NCI-H1930 (cell line): ENCODE results near the gene SKAP1.
"Not testable (repeated sequence)": the region's sequence is repeated elsewhere in the genome, so short reads cannot be mapped to it uniquely, and the experiment has no call there.

Experiments
- DNase-seq, 2 experiments: peaks; one replicate each; lab custom pipeline; 2025; lab: John Stamatoyannopoulos, UW

The SKAP1 gene

GRCh38 chr17:48285614-48286013 lies 144.4 kb downstream of the SKAP1 start:
- no peak for DNase-seq

GRCh38 chr17:48283907-48284306 lies 146.1 kb downstream of the SKAP1 start:
- DNase-seq = no peak

DNA sequence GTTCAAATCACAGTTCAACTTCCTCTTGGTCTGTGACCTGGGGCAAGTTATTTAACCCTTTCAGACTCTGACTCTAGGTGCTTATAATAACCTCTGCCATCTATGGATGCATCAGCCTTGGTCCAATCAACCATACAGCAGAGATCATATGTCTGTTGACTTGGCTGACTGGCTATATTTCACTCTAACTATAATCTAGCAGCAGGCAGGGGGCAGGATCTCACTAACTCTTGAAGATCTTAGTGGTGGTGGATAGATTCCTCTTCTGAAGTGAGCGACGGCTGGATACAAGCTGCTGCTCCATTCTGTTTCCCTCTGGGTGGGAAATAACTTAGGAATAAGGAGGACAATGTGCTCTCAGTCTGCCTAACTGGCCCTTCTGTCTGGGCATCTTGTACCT lies 146.6 kb downstream of the SKAP1 start:
- no peak for DNase-seq

DNA sequence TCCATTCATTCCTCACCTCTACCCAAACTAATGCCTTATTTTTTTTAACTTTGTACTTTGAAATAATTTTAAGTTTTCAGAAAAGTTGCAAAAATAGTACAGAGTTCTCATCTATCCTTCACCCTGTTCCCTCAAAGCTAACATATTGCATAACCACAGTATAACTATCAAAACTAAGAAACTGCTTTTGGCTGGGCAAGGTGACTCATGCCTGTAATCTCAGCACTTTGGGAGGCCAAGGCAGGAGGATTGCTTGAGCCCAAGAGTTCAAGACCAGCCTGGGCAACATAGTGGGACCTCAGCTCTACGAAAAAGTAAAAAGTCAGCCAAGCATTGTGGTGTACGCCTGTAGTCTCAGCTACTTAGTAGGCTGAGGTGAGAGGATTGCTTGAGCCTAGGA lies 147.7 kb downstream of the SKAP1 start:
- DNase-seq = no peak

GRCh38 chr17:48278760-48279491 lies 151.1 kb downstream of the SKAP1 start:
- DNase-seq = no peak

- no peak for DNase-seq
Measured at GRCh38 chr17:48276776-48277175, 153.2 kb downstream of the SKAP1 start.

DNA sequence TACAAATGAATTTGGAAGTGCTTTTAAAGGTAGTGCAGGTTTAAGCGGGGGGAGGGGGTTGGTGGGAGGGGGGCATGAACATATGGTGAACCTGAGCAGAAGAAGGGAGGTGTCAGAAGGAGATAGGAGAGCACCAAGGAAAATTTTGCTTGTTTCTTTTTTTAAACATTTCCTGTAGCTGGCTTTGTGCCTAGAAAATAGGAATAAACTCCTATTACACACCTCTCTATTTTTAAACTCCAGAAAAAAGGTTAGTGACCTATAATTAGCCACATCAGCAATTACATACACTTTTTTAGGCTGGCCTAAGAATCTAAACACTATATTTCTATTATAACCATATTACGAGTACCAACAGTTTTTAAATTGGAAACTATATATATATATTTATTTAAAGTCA lies 159.1 kb downstream of the SKAP1 start:
- no peak for DNase-seq

DNA sequence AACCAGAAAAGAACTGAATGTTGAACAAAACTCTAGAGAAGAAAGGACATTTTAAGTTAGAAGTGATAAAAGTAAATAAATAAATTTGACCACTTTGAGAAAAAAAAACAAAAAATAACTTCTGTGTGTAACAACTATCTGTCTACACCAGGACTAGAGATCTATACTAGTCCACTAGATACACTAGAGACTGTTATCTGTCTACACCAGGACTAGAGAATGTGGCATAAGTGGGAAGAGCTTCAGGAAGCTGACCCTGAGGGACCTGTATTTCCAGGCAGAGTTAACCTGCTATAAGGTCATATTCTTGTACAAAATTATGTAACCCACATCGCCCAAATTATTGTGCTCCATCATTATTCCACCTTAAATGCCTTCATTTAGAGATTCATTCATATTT lies 160.8 kb downstream of the SKAP1 start:
- no peak for DNase-seq

DNA sequence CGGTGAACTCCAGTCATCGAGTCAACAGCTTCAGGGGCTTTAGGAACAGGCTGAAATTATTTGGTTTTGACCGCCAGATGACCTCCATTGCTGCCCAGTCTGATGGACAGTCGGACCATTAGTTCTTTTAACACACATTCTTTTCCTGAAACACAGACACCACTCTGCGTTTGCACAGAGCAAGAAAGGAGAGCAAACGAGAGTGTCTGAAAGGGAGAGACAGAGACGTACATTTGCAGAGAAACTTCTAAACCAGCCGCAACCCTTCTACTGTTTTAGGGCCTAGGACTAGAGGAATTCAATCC lies 166.3 kb downstream of the SKAP1 start:
- peak in 1 of 2 experiments; percentile 47 for DNase-seq

DNA sequence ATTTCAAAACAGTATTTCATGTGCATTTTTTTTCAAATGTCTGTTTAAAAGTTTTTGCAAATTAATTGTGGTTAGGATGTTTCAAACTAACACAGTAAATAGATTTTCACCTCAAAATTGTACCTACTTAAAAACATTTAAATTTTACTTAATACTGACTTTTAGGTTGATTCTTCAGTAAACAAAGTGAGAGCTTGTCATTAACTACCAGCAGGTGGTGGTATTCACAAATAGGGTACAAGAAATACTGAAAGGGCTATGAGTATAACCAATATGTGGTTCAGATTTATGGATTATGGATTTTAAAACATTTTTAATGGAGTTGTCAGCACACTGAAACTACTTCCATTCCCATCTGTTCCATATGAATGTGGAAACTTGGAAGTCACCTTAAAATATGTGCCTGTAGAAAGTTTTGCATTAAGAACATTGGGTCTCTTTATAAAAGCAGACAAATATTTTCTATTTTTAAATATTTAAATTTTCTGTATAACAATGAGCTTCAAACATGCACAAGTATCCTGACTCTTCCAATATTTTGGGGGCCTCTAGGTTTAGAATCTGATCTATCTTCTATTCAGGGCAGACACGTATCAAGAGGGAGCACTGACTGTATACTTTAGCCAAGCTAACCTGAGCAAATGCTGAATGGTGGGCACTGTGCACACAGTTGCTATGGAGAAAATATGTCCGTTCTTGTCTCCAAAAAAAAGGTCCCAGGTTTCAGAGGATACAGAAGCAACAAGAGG lies 166.9 kb downstream of the SKAP1 start:
- DNase-seq = no peak

DNA sequence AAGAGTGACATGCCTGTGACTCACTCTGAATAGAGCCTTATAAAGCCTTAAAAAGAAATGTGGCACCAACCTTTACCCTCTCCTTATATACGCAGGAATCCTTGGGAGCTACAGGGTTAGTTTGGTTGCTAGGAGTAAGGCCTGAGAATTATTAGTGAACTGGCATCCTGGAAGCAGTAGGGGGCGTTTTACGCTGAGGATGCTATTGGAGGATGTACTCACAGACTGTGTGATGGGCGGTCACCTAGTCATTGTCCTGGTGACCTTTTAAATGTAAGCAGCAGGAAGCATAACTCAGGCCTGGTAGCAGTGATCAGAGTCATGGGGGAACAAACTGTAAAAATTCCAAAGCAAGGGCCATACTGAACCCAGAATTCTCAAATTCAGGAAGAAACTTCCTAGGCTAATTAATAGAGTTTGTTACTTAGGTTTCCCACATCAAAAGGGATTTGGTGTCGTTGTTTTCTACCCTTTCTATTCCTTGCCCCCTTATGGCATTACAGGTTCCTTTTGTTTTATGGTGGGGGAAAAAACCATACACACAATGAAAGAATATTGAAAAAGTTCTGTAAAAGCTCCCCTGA lies 168.6 kb downstream of the SKAP1 start:
- peak in 1 of 2 experiments; percentile 62 for DNase-seq

DNA sequence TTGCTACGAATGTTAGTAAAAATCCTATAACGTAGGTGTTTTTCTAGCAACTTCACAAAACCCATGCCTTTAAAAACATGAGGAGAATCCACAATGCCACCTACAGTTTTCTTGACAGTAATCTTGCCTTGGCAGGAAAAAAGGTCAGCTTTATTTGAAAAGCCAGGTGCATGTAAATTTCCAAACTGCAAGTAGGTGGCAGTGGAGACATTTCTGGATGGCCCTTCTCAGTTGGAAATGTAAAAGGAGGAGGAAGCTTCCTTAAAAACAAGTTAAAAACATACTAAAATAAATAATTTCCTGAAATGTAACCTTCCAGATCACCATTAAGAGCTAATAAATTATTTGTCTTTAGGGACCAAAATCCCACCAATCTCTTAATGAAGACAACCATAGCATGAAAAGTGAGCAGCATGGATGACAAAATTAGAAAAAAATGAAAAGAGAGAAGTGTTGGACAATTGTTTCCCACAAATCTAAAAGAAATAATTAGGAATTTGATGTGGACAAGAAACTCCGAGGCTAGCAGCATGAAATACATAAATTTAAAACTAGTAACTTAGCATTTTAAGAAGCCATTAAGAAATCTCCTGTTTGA lies 170.2 kb downstream of the SKAP1 start:
- peak in 1 of 2 experiments; percentile 47 for DNase-seq

- DNase-seq = no peak
Measured at GRCh38 chr17:48258331-48258730, 171.7 kb downstream of the SKAP1 start.

DNA sequence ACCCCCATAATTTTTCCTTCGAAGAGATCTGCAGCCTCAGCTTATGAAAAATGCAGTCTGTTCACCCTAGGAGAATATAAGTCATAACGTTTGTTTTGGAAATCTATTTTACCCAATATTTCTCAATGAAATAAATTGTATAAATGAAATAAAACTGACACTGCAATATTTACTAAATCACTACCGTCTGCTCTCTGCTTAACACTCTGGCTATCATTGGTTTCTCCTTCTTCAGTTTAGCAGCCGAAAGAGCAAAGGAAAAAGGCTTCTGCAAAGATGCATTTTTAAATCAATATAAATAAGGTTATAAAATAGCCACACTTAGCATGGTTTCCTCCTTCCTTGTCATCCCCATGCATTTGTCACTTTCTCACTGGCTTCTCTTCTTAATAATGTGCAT lies 174.3 kb downstream of the SKAP1 start:
- DNase-seq = no peak

DNA sequence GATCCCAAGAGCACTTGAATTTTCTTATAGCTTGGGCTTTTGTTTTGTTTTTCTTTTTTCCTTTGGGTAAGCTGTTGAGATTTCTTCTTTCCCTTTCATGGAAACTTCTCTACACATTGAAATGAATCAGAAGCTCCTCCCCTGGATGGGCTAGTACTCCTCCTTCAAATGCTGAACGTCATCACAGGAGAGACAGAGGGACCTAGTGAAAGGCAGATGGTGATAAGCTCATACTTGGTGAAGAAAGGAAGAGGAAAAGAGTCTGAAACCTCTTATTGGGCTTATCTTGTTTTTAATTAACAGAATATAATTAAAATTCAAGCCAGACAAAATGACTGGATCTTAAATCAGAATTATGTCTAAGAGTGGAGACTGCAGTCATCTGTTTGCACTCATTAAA lies 175.1 kb downstream of the SKAP1 start:
- no peak for DNase-seq

GRCh38 chr17:48253975-48254374 lies 176.0 kb downstream of the SKAP1 start:
- no peak for DNase-seq

- DNase-seq = peak in 1 of 2 experiments; percentile 36
Measured at GRCh38 chr17:48251950-48252349, 178.1 kb downstream of the SKAP1 start.

- DNase-seq = peak in 1 of 2 experiments; percentile 42
Measured at GRCh38 chr17:48250949-48251348, 179.1 kb downstream of the SKAP1 start.

DNA sequence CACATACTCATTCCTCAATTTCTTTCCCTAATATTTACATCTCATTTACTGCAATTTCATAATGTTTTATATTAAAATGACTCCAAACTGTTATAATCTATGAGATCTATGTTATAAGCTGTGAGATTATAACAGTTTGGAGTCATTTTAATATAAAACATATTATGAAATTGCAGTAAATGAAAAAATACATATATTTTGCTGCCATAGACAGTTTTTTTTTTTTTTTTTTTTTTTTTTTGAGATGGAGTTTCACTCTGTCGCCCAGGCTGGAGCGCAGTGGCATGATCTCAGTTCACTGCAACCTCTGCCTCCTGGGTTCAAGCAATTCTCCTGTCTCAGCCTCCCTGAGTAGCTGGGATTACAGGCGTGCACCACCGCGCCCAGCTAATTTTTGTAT lies 180.0 kb downstream of the SKAP1 start:
- not testable (repeated sequence) for DNase-seq

DNA sequence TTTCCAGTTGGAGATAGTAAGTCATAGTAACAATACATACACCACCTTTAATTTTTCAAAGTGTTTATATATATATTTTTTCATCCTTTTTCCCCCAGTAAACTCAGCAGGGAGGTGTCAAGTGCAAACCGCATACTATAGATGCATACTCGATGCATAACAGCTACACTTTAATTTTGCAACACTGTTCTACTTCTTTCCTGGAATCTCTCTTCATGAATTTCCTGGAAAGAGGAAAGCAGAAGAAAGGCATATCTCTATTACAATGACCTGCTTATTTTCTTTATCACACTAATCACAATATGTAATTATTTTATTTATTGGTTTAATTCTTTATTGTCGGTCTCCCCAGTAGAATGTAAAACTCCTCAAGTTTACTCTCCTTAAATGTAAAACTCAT lies 182.4 kb downstream of the SKAP1 start:
- no peak for DNase-seq

DNA sequence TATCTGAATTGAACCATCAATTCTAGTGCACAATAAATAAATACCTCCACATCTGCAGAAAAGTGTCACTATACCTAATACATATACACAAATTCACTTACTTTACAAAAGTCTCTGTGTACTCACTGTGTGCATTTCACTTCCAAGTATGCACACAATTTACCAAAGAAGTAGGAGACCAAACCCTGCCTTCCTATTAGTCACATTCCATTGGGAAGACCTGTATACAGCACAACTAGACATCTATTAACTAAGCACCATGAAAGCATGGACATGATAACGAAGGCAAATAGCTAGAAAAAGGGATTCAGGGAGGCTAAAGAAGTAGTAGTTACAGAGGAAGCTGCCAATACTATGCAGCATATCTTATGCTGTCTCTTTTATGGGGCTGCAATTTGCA lies 183.0 kb downstream of the SKAP1 start:
- DNase-seq = no peak

DNA sequence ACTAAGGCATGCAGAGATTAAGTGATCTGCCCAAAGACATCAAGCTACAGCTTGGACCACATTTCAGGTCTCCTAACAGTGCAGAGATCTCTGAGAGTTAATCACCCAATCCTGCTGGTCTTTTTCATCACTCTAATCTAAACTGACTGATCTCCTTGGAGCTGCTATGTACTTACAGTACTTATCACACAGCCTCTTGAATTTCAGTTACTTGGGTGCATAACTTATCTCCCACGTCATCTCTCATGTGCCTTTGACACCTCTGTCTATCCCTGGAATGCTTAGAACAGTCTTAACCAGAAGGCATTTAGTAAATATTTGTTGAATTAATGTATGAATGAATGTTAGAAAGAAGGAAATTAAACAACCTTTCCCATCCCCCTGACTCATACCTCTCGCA lies 183.4 kb downstream of the SKAP1 start:
- DNase-seq = no peak

GRCh38 chr17:48245465-48246033 lies 184.5 kb downstream of the SKAP1 start:
- not testable (repeated sequence) for DNase-seq
